Measurements from ENCODE around the gene RAB20.
"Not testable (repeated sequence)": the region's sequence is repeated elsewhere in the genome, so short reads cannot be mapped to it uniquely, and the experiment has no call there.

Gene RAB20

DNA sequence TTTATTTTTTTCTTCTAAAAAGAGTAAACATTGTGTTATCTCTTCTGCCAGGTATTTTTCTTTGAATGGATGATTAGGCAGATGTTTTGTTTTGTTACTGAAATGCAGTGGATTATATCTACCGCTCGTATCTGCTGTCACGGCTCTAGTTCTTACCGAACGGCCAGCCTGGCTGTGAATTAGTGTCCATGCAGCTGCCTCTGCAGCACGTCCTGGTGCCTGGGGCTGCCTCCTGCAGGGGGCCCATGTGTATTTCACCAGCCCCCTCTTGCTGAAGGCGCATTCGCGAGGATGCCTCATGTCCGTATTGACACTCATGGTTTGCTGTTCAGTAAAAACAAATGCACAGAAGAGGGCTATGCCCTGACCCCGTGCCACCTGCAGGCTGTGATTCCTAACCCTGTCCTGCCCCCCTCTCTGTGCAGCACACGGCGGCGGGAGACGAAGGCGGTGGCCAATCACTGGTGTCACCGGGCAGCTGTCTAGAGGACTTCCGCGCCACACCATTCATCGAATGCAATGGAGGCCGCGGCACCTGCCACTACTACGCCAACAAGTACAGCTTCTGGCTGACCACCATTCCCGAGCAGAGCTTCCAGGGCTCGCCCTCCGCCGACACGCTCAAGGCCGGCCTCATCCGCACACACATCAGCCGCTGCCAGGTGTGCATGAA is 49.9 kb downstream of the RAB20 start:
- no peak for DNase-seq (ENCODE audit: low spot score)
- FAIRE-seq, result no peak

DNA sequence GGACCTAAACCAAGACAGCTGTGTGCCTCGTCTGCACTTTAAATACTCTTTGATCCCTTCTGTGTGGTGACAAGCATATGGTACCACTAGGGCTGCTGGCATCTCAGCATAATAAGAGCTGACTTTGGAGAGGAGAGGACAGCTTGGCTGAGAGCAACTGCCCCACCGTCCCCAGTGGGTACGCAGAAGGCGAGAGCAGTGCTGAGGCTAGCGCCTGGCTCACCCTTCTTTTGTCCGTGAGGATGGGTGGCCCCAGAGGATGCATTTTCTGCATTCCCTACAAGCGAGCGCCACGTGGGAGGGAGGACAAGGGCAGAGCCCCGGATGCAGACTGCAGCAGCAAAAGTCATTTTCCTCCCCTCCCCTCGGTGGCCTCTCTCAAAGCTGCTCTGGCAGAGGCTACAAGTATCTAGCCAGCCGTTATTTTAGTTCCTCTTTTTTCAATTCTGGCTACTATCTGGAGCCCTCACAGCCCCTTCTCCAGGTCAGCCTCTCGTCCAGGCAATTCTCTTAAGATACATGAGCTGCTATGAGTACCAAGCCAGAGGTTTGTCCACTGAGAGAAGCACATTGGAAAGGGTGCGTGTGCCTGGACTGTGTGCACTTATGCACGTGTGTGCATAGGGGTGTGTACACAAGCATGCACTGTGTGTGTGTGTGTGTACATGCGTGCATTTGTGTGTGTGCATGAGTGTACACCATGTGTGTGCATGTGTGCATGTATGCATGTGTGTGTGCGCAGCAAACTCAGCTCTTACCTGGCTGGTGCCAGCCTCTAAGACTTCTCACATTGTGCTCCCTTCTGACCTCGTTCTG is 51.3 kb downstream of the RAB20 start:
- FAIRE-seq, result no peak
- DNase-seq (ENCODE audit: low spot score), result no peak

GRCh38 chr13:110509478-110509926 is 52.0 kb downstream of the RAB20 start:
- FAIRE-seq (no peak), DNase-seq (ENCODE audit: low spot score) (no peak)

DNA sequence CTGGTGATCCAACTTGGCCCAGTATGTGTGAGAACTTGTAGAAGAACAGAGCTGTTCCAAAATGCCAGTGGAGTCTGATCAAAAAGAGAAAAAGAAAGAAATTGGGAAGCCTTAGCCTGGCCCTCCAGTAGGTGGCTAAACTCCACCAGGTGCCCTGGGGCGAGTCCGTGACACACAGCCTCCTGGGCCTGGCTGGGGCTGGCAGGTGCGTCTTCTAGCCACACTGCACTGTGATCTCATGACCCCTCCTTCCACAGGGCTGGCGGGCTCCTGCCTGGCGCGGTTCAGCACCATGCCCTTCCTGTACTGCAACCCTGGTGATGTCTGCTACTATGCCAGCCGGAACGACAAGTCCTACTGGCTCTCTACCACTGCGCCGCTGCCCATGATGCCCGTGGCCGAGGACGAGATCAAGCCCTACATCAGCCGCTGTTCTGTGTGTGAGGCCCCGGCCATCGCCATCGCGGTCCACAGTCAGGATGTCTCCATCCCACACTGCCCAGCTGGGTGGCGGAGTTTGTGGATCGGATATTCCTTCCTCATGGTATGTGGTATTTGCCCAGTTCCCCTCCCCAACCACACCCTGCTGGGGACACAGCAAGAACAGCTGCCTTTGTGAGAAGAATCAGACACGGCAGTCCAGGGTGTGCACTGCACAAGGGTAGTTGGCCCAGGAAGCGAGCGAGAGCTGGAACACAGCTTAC is 53.7 kb downstream of the RAB20 start:
- FAIRE-seq (no peak), DNase-seq (ENCODE audit: low spot score) (no peak)

DNA sequence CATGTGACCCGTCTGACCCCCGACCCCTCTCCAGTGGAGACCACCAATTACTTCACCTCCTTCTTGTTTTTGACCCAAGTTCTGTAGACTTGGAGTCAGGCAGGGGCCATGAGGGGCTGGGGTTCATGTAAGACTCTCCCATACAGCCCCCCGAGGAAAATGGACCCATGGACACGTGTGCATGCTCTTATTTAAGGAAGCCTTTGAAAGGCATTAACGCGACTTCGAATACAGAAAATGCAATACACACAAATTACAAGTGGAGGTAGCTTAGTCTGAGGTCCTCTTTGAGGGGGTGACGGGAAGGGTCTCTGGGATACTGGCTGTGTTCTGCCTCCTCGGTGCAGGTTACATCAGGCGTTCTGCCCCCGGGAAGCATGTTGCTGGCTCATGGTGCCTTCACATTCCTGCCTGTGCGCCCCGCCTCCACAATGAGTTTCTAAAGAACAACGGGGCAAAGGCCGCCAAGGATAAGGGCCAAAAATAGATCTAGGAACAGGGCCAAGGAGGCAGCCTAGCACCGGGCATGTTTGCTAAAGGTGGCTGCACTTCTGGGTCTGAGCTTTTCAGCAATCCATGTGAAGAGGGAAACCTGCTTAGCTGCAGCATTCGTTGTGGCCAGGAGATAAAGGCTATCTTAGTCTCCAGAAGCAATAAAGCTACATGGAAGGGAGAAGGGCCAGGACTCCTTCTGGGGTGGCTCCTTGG is 54.5 kb downstream of the RAB20 start:
- no peak for FAIRE-seq
- peak; percentile 7 for DNase-seq (ENCODE audit: low spot score)

DNA sequence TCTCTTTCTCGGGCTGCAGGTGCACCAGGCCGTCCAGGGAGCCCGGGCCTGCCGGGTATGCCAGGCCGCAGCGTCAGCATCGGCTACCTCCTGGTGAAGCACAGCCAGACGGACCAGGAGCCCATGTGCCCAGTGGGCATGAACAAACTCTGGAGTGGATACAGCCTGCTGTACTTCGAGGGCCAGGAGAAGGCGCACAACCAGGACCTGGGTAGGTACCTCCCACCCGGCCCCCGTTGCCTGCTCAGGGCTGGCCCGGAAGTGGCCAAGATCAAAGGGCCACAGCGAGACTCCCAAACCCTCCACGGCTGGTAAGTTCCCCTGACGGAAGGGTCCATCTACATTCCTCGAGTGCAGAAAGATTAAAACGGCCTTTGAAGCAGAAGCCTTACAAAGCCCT is 55.1 kb downstream of the RAB20 start:
- FAIRE-seq (no peak), DNase-seq (ENCODE audit: low spot score) (no peak)

- no peak for FAIRE-seq
- no peak for DNase-seq (ENCODE audit: low spot score)
Observed at GRCh38 chr13:110505594-110505993, 55.9 kb downstream of the RAB20 start.

GRCh38 chr13:110503979-110504499 is 57.5 kb downstream of the RAB20 start:
- FAIRE-seq (no peak), DNase-seq (ENCODE audit: low spot score) (no peak)

DNA sequence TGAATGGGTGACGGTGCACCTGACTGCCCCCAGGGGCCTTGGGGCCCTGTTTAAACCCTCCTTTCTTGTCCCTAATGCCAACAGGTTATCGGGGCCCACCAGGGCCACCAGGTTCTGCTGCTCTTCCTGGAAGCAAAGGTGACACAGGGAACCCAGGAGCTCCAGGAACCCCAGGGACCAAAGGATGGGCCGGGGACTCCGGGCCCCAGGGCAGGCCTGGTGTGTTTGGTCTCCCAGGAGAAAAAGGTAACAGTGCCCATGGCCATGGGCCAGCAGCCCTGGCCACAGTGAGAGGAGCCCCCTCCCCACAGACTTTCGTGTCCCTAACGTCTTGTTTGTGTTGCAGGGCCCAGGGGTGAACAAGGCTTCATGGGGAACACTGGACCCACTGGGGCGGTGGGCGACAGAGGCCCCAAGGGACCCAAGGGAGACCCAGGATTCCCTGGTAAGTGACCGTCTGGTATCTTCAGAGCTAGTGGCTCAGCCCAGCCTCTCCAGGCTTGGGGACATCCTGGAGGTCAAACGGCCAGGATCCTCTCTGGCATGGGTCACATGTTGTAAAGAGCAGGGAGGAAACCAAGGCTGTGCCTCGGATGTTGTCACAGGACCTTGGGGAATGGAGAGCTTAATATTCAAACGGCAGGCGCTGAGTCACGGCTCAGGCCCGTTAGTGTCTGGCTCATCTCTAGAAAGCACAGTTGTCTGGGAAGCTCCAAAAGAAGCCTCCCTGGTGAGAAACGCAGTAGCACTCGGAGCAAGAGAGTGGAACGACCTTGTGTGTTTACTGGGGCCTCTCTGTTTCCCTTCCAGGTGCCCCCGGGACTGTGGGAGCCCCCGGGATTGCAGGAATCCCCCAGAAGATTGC is 58.3 kb downstream of the RAB20 start:
- DNase-seq (ENCODE audit: low spot score), result no peak
- FAIRE-seq, result no peak

GRCh38 chr13:110501188-110501587 is 60.3 kb downstream of the RAB20 start:
- FAIRE-seq (no peak), DNase-seq (ENCODE audit: low spot score) (no peak)

DNA sequence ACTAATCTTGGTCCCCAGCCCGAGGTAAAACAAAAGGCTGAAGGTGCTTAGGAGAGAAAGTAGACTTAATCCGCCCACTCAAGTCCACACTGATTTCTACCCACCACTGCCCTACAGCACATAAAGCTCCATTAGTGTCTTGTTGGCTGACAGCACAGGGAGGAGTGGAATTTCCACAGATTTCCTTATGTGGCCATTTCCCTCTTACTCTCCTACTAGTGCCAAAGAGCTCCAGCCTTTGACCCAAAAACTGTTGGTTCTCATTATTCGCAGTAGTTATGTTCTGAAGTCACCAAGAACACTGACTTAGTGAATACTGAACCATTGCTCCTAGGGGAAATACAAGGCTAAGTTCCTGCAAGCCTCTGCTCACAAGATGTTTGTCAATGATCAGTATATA is 61.2 kb downstream of the RAB20 start:
- FAIRE-seq, result no peak

DNA sequence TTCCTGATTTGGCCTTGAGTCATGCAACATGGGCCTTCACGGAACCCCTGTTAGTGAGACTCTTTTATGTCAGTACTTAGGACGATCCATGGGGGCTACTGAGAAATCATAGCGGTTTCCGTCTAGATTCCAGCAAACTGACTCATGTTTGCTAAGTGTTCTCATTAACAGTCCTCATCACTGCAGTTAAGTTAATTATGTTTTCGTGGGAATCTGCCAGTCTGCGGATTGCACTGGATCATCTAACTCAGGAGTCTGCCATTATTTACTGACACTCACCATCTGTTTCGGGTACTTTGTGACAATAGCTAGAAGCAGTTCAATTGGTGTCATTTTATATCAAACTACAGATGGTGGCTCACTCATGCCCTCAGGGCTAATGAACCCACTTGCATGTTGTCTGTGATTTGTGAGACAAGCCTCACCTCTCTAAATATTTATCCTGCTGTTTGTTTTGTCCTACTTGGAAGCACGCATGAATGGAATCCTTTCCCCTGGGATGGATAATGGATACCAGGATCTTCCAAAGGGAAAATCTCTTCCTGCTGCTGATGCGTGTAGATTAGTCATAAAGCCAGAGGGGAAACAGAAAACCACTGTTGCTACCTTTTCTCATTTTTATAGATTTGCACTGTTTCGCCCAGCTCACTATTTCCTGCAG is 61.8 kb downstream of the RAB20 start:
- FAIRE-seq, result no peak
- DNase-seq (ENCODE audit: low spot score), result no peak

More for the DNA sequence above, 61.2 kb downstream of the RAB20 start:
- no peak for DNase-seq (ENCODE audit: low spot score)

DNA sequence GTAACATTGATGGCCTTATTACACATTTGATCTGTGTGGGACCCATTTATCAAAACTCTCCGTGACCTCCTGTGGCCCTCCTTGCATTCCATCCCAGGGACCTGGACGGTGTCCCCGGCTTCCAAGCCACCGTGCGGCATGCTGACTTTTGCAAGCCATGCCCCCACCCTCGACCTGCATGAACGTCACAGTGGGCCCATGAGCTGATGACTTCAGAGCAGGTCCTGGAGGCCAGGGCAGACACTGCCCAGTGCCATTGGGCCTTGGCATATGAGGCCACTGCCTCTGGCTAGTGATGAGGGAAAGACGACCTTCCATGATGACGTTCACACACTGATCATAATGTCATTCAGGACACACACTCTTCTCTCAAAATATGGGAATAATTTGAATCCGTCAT is 62.8 kb downstream of the RAB20 start:
- no peak for DNase-seq (ENCODE audit: low spot score)
- no peak for FAIRE-seq

GRCh38 chr13:110498327-110498726 is 63.2 kb downstream of the RAB20 start:
- FAIRE-seq, result no peak
- DNase-seq (ENCODE audit: low spot score), result no peak

- not testable (repeated sequence) for DNase-seq (ENCODE audit: low spot score); FAIRE-seq
Observed at GRCh38 chr13:110497896-110498295, 63.6 kb downstream of the RAB20 start.

GRCh38 chr13:110497003-110497402 is 64.5 kb downstream of the RAB20 start:
- DNase-seq (ENCODE audit: low spot score) (no peak), FAIRE-seq (no peak)

DNA sequence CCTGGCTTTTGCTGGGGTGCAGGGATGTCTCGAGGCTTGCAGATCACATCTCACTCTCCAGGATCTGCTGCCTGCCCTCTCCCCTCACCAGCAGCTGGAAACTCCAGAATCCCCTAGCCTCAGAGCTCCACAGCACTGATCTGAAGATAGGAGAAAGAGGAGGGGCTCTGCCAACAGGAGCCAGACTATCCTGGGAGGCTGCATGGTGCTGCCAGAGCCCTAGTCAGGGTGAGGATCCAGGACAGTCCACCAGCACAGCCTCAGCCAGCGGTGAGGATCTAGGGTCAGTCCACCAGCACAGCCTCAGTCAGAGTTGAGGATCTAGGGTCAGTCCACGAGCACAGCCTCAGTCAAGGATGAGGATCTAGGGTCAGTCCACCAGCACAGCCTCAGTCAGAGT is 65.2 kb downstream of the RAB20 start:
- FAIRE-seq, result no peak

DNA sequence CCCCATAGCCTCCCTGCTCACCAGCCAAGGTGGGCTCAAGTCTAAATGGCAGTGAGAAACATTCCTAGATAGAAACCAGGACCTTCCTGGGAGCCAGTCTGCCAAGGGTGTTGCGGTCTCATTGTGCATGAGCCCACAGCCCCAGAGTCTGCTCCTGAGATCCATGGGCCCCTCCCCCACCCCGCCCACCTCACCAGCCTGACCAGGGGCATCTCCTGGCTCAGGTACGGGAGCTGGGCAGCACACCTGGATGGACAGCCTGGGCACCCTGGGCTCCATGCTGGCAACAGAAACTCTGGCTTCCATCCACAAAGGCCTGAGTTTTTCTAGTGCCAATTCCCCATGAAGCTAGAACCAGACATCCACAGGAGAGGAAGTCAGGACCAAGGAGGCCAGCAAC is 65.6 kb downstream of the RAB20 start:
- FAIRE-seq, result no peak
- DNase-seq (ENCODE audit: low spot score), result no peak

More for the DNA sequence above, 65.2 kb downstream of the RAB20 start:
- no peak for DNase-seq (ENCODE audit: low spot score)

- no peak for FAIRE-seq
- no peak for DNase-seq (ENCODE audit: low spot score)
Observed at GRCh38 chr13:110495376-110495775, 66.1 kb downstream of the RAB20 start.

GRCh38 chr13:110493613-110494012 is 67.9 kb downstream of the RAB20 start:
- no peak for DNase-seq (ENCODE audit: low spot score)
- FAIRE-seq, result no peak
